H7 (cell line): Measurements from ENCODE around the gene COPS7A. TPM values are rescaled to one million over a fixed set of nuclear protein-coding genes. Genes with fewer than 3 reads are reported as not detected.

Experiments
- DNase-seq: peaks from one replicate; pipeline ENCODE4 v3.0.0; 2012
- H3K27me3 ChIP-seq: 2 replicates; pipeline ENCODE4 v1.6.0; 2011; ENCODE audit warnings: mild to moderate bottlenecking, low read length; ENCODE audit not compliant: control insufficient read depth, insufficient read depth
- H3K36me3 ChIP-seq: replicated peaks from 2 replicates; pipeline ENCODE4 v1.5.1; 2011; ENCODE audit warnings: low read length; ENCODE audit not compliant: control insufficient read depth, insufficient read depth
- H3K4me3 ChIP-seq: 2 replicates; pipeline ENCODE4 v1.5.1; 2011; ENCODE audit warnings: low read depth, mild to moderate bottlenecking, control low read depth, low read length, moderate library complexity; ENCODE audit not compliant: insufficient read depth
- total RNA-seq: library from RNA; depleted of rRNA; stranded (reverse); fragments of >200 nt; shearing (Covaris generic); gene quantifications from 2 replicates; pipeline ENCODE4 v1.2.3, GENCODE V29; 2014

COPS7A gene
- total RNA-seq, 1 experiment from 2014 or later: 77.6 TPM

GRCh38 chr12:6767353-6768319 lies 43.8 kb downstream of the COPS7A start:
- H3K4me3 ChIP-seq: peak overlapping the region; percentile 84
- H3K27me3 ChIP-seq: peaks cover 25% of the 10 kb centered on the region
- peaks cover 3% of the 10 kb centered on the region for H3K36me3 ChIP-seq
- DNase-seq: peak; percentile 70

- Histone ChIP-seq H3K4me3 (peak overlapping the region; percentile 84), H3K27me3 (peaks cover 33% of the 10 kb centered on the region), H3K36me3 (peaks cover 3% of the 10 kb centered on the region)
- DNase-seq: peak; percentile 74
Observed at GRCh38 chr12:6768437-6768914, 44.6 kb downstream of the COPS7A start.

- DNase-seq: peak; percentile 92
- Histone ChIP-seq H3K4me3 (peak overlapping the region; percentile 84; the same call in 1 of the 2 replicates), H3K36me3 (peaks cover 3% of the 10 kb centered on the region), H3K27me3 (peaks cover 38% of the 10 kb centered on the region)
Observed at GRCh38 chr12:6768990-6769389, 45.1 kb downstream of the COPS7A start.

GRCh38 chr12:6769666-6770065 lies 45.8 kb downstream of the COPS7A start:
- DNase-seq: no peak
- H3K36me3 ChIP-seq: peaks cover 3% of the 10 kb centered on the region
- H3K27me3 ChIP-seq: peaks cover 45% of the 10 kb centered on the region
- H3K4me3 ChIP-seq: no peak overlapping the region

DNA sequence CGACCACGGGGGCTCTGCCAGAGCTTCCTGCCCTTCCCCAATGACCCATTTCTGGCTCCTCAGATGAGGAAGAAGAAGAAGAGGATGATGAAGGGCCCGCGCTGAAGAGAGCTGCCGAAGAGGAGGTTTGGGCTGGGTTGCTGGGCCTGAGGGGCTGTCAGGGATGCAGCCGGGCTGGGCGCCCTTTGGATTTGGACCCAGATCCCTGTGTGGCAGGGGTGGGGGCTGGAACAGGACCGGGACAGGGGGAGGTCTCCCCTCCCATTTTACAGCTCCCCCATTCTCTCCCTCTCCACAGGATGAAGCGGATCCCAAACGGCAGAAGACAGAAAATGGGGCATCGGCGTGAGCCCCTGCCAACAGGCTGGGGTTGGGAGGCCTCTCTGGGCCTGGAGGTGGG lies 46.2 kb downstream of the COPS7A start:
- no peak overlapping the region for H3K4me3 ChIP-seq
- H3K27me3 ChIP-seq: peaks cover 48% of the 10 kb centered on the region
- peak; percentile 51 for DNase-seq
- H3K36me3 ChIP-seq: peaks cover 3% of the 10 kb centered on the region

DNA sequence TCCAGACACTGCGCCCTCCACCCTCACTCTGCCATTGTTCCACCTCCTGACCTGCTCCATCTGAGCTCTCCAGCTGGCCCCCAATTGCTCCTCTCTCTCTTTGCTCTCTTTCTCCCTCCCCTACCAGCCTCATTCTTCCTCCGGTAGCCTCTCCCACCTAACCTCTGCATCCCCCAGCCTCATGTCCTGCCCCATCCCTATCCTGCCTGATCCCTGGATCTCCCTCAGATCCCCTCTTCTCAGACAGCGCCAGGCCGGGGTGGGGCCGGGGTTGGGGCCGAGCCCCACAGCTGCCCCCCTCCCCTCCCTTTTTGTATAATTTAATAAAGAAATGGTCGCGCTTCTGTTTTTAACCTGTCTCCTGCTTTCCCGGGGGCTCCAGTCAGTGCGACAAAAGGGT lies 46.8 kb downstream of the COPS7A start:
- peaks cover 3% of the 10 kb centered on the region for H3K36me3 ChIP-seq
- DNase-seq: peak; percentile 59
- no peak overlapping the region for H3K4me3 ChIP-seq
- H3K27me3 ChIP-seq: peaks cover 53% of the 10 kb centered on the region

DNA sequence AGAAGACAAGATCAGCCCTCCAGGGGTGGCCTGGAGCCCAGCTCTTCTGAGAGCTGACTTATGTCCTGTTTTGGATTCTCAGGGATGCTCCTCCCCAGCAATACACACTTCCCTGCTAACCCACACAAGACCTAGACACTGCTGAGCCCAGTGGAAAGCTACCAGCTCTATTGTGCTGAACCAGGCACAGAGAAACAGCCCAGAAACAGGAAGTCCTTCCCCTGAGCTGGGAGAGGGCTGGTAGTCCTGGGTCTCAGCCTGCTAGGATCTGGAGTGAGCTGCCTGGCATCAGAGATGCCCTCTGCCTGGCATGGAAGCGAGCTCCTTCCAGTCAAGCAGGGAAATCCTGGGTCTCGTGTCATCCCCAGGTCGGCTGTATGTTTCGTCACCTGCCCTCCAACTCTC lies 47.2 kb downstream of the COPS7A start:
- no peak for DNase-seq
- H3K4me3 ChIP-seq: no peak overlapping the region
- H3K36me3 ChIP-seq: peaks cover 3% of the 10 kb centered on the region
- peaks cover 57% of the 10 kb centered on the region for H3K27me3 ChIP-seq

- Histone ChIP-seq H3K36me3 (peaks cover 3% of the 10 kb centered on the region), H3K4me3 (no peak overlapping the region), H3K27me3 (peaks cover 61% of the 10 kb centered on the region)
- DNase-seq: no peak
Observed at GRCh38 chr12:6771509-6772330, 47.9 kb downstream of the COPS7A start.

DNA sequence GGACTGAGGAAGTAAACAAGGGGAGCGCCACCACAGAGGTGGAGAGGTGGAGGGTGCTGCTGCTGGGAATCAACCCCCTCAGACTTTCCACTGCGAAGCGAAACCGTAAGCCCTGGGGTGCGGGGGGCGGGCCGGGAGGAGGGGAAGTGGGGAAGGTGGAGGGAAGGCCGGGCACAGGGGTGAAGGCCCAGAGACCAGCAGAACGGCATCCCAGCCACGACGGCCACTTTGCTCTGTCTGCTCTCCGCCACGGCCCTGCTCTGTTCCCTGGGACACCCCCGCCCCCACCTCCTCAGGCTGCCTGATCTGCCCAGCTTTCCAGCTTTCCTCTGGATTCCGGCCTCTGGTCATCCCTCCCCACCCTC lies 48.5 kb downstream of the COPS7A start, which contains the start of gene LAG3:
LAG3 (plus strand) TSS at position 190 of the 365 bp plus-strand sequence. CDS start 333 bp downstream, outside the sequence.
- DNase-seq: peak; percentile 83
- Histone ChIP-seq H3K4me3 (peak within 1 kb of the TSS; percentile 35; the same call in 1 of the 2 replicates), H3K36me3 (peaks cover 3% of the 10 kb centered on the region), H3K27me3 (peaks cover 64% of the 10 kb centered on the region)

- peak; percentile 75 for DNase-seq
- Histone ChIP-seq H3K27me3 (peaks cover 66% of the 10 kb centered on the region), H3K4me3 (peak overlapping the region; percentile 35), H3K36me3 (peaks cover 3% of the 10 kb centered on the region)
Observed at GRCh38 chr12:6772726-6773589, 49.1 kb downstream of the COPS7A start.

- peaks cover 3% of the 10 kb centered on the region for H3K36me3 ChIP-seq
- peaks cover 71% of the 10 kb centered on the region for H3K27me3 ChIP-seq
- DNase-seq: peak; percentile 80
- H3K4me3 ChIP-seq: peak overlapping the region; percentile 35
Observed at GRCh38 chr12:6773590-6774351, 49.9 kb downstream of the COPS7A start.

DNA sequence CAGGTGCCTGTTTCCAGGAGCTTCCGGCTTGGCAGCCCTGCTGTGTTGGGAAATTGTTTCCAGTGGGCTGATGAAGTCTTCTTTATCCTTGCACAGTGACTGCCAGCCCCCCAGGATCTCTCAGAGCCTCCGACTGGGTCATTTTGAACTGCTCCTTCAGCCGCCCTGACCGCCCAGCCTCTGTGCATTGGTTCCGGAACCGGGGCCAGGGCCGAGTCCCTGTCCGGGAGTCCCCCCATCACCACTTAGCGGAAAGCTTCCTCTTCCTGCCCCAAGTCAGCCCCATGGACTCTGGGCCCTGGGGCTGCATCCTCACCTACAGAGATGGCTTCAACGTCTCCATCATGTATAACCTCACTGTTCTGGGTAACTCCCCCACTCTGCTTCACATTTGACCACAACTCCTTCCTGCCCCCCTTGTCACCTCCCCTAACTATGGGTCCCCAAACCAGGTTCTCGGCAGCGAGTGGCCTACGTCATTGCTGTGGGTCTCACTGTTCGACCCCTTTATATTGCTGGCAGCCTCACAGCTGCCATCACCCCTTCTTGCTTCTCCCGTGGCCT lies 50.7 kb downstream of the COPS7A start:
- peaks cover 71% of the 10 kb centered on the region for H3K27me3 ChIP-seq
- peak; percentile 47 for DNase-seq
- H3K4me3 ChIP-seq: no peak overlapping the region
- H3K36me3 ChIP-seq: peaks cover 3% of the 10 kb centered on the region; the same call in 1 of the 2 replicates
